Urinary bladder (tissue), 4 donors: ENCODE results near the gene BNC2. TPM values are rescaled to one million over a fixed set of nuclear protein-coding genes. Genes with fewer than 3 reads are reported as not detected.

ENCODE experiments used
- DNase-seq: peaks from one replicate; pipeline ENCODE4 v3.0.0-alpha.2; 2015; ENCODE audit errors: extremely low spot score
- H3K27ac ChIP-seq: one replicate; pipeline ENCODE4 v1.5.1; 2013; ENCODE audit warnings: low read depth, mild to moderate bottlenecking, moderate library complexity
- H3K36me3 ChIP-seq: one replicate; pipeline ENCODE4 v1.6.1; 2013; ENCODE audit warnings: mild to moderate bottlenecking, moderate library complexity; ENCODE audit not compliant: insufficient read depth
- H3K4me1 ChIP-seq: one replicate; pipeline ENCODE4 v1.6.1; 2013; ENCODE audit warnings: mild to moderate bottlenecking, moderate library complexity; ENCODE audit not compliant: insufficient read depth
- H3K4me3 ChIP-seq: one replicate; pipeline ENCODE4 v1.5.1; 2013; ENCODE audit warnings: low read depth, low read length
- WGBS: extraction: QIAGEN DNeasy Blood & Tissue Kit; methylation state at CpG from one replicate; pipeline ENCODE4 v1.1.7; 2013; 5-methylcytosine and 5-hydroxymethylcytosine counted together
- polyA plus RNA-seq: library from polyadenylated mRNA; stranded (reverse); fragments of 200-250 nt; gene quantifications from one replicate; pipeline ENCODE4 v1.2.3, GENCODE V29; 2013
- total RNA-seq: library from RNA; depleted of rRNA; stranded (reverse); fragments of >200 nt; gene quantifications from one replicate; pipeline ENCODE4 v1.2.3, GENCODE V29; 2014
- donor health status: healthy with polysubstance abuse.
- donor health status: healthy.

BNC2 gene
- total and polyA plus RNA-seq, 2 donors, result 10.7 to 69.5 TPM

DNA sequence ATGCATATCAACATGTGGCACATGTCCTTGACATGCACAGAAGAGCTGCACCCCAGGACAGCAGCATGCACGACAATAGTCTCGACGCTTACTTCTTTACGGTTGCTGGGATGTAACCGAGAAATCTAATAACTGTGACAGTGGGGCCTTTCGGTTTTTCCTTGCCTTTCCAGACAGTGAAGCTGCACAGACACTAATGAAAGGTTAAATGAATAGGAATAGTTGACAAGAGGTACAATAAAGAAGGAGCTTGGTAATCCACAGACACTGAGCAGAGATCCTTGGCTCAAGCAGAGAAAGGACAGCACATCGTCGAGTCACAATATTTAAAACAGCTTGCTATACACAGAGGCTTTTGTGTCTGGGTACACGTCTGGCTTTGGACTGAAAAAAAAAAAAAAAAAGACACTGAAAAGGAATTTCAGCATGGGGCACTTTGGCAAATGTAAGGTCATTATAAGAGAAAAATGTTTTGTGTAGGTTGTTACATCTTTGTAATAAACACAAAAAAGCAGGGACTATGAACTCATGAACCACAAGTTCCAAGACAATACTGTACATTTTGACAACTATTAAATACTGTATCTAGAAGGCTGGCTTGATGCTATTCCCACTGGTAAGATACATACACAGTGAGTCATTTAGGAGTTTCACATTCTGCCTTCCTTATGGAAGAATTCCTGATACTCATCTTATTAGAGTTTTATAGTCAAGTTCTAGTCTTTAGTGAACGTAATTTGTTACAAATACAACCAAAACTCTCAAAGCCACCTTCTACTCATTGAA, 5.6 kb downstream of the BNC2 start:
- WGBS, result 45% methylated on average over 10 of the region's 10 CpGs

DNA sequence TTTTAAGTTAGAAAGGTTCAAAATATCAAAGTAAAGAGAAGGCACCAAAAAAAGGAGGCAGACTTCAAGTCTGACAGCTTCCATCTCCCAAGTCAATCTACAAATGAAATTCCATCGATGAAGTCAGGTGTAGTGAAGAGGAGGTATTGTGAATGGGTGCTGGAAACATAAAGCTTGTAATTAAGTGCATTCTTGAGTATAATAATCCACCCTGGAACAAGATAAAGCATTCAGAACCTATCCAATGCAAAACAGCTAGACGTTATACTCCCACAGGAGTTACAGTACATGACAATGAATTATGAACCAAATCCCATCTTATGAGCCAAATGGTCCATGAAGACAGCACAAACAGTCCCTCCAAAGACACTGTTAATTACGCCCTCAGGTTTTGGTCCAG, 22.3 kb downstream of the BNC2 start:
- WGBS, result 83% methylated on average over 3 of the region's 3 CpGs
- H3K4me3 ChIP-seq, result no peak overlapping the region
- no peak for DNase-seq

More for the DNA sequence above, 5.6 kb downstream of the BNC2 start:
- H3K4me3 ChIP-seq, result no peak overlapping the region
- DNase-seq, result no peak
- H3K4me1 ChIP-seq, result no peaks in the 10 kb centered on the region
- no peak overlapping the region for H3K27ac ChIP-seq
- no peaks in the 10 kb centered on the region for H3K36me3 ChIP-seq

GRCh38 chr9:16846986-16847385, 23.5 kb downstream of the BNC2 start:
- DNase-seq, result no peak
- no peak overlapping the region for H3K4me3 ChIP-seq
- H3K4me1 ChIP-seq, result no peaks in the 10 kb centered on the region
- no peaks in the 10 kb centered on the region for H3K36me3 ChIP-seq
- H3K27ac ChIP-seq, result no peak overlapping the region
- 57% methylated on average over 3 of the region's 3 CpGs for WGBS

More for the DNA sequence above, 22.3 kb downstream of the BNC2 start:
- H3K36me3 ChIP-seq, result no peaks in the 10 kb centered on the region
- no peaks in the 10 kb centered on the region for H3K4me1 ChIP-seq
- no peak overlapping the region for H3K27ac ChIP-seq

DNA sequence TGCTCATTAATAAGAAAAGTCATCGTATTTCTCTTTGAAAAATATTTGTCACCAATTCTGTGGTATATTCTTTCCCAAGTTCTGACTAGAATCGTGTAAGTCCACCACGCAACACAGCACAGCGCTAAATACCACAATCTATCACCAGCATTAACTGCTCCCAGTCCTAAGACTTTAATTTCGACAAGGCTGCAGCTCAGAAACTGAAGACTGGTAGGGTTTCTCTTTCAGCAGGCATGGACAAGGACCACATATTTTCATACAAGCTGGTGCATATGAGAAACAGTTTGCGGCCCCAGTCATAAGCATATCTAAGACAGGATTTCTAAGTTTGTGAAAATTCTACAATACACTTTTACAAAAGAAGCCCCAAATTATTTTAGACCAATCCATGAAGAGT, 24.1 kb downstream of the BNC2 start:
- Histone ChIP-seq H3K4me1 (no peaks in the 10 kb centered on the region), H3K36me3 (no peaks in the 10 kb centered on the region), H3K4me3 (no peak overlapping the region), H3K27ac (no peak overlapping the region)
- DNase-seq, result no peak
- 85% methylated on average over 6 of the region's 6 CpGs for WGBS

GRCh38 chr9:16834817-16835216, 35.7 kb downstream of the BNC2 start:
- Histone ChIP-seq H3K4me1 (no peaks in the 10 kb centered on the region), H3K36me3 (no peaks in the 10 kb centered on the region), H3K27ac (no peak overlapping the region), H3K4me3 (no peak overlapping the region)
- DNase-seq, result no peak
- WGBS, result 82% methylated on average over 5 of the region's 5 CpGs

- Histone ChIP-seq H3K4me1 (no peaks in the 10 kb centered on the region), H3K36me3 (no peaks in the 10 kb centered on the region), H3K4me3 (no peak overlapping the region), H3K27ac (no peak overlapping the region)
- no peak for DNase-seq
- WGBS, result 73% methylated on average over 3 of the region's 3 CpGs
Measured at GRCh38 chr9:16833296-16833835, 37.1 kb downstream of the BNC2 start.

DNA sequence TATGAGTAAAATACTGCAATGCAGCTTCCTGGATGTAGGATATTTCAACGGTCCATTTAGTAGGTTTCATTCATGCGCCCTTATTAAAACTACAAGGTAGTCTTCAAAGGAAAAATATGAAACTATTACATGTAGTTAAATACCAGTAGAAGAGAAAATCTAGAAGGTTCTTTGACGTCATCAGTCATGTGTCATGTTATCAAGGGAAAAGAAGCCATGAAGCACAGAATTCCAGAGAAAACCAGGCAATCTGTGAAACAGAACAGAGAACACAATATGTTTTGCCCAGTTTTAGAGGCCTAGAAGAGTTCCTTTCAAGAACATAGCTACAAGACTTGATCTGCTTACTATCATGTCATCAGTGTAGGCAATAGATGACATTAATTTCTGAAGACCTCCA, 38.4 kb downstream of the BNC2 start:
- Histone ChIP-seq H3K36me3 (no peaks in the 10 kb centered on the region), H3K4me3 (no peak overlapping the region), H3K4me1 (no peaks in the 10 kb centered on the region), H3K27ac (no peak overlapping the region)
- 92% methylated on average over 3 of the region's 3 CpGs for WGBS
- no peak for DNase-seq

DNA sequence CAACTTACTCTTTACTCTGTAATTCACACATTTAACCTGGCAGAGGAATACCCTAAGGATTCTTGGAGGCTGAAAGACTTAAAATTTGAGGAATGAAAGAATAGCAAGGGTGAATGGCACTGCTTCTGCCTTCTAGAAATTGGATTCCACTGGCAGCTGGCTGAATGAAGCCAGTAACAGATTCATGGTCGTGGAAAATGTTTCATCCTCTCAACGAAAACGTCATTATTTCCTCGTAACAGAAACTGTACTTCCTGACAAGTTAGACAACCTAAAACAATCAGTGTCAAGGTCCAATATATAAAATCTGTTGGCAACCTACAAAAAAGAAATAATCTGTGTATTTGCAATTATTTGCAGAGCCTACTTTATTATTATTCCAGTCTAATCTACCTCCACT, 39.7 kb downstream of the BNC2 start:
- Histone ChIP-seq H3K4me3 (no peak overlapping the region), H3K36me3 (no peaks in the 10 kb centered on the region), H3K4me1 (no peaks in the 10 kb centered on the region), H3K27ac (no peak overlapping the region)
- DNase-seq, result no peak
- WGBS, result 56% methylated on average over 4 of the region's 4 CpGs

GRCh38 chr9:16828340-16829281, 41.9 kb downstream of the BNC2 start:
- no peak overlapping the region for H3K27ac ChIP-seq
- H3K4me1 ChIP-seq, result no peaks in the 10 kb centered on the region
- 4% methylated on average over 30 of the region's 30 CpGs for WGBS
- DNase-seq, result peak; percentile 35
- H3K36me3 ChIP-seq, result no peaks in the 10 kb centered on the region
- peak overlapping the region; percentile 24 for H3K4me3 ChIP-seq

GRCh38 chr9:16825971-16826625, 44.4 kb downstream of the BNC2 start:
- no peak overlapping the region for H3K27ac ChIP-seq
- no peaks in the 10 kb centered on the region for H3K36me3 ChIP-seq
- no peaks in the 10 kb centered on the region for H3K4me1 ChIP-seq
- DNase-seq, result no peak
- WGBS, result 28% methylated on average over 5 of the region's 5 CpGs
- H3K4me3 ChIP-seq, result no peak overlapping the region

DNA sequence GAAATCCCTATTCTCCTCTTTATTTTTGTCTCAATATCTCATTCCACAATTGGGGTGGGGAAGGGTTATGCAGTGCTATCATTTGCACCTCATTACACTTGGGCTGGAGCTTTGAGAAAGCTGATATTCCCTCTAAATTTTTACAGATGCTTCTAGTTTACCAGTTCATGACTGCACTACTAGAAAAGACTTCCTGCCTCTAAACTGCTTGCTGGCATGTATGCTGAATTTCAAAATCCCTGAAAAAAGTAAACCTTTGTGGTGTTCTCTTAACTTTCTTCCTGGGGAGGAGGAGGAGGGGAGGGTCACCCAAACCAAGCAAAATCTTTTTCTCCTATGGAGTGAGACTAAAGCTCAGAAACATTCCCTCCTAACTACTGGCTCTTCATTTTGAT, 45.1 kb downstream of the BNC2 start:
- Histone ChIP-seq H3K4me1 (no peaks in the 10 kb centered on the region), H3K27ac (no peak overlapping the region), H3K36me3 (no peaks in the 10 kb centered on the region), H3K4me3 (no peak overlapping the region)
- no peak for DNase-seq

- peak; percentile 68 for DNase-seq
Measured at GRCh38 chr9:16824545-16825330, 45.7 kb downstream of the BNC2 start.

GRCh38 chr9:16823906-16824305, 46.6 kb downstream of the BNC2 start:
- no peak overlapping the region for H3K27ac ChIP-seq
- H3K36me3 ChIP-seq, result no peaks in the 10 kb centered on the region
- no peaks in the 10 kb centered on the region for H3K4me1 ChIP-seq
- no peak overlapping the region for H3K4me3 ChIP-seq
- DNase-seq, result no peak
- 82% methylated on average over 2 of the region's 2 CpGs for WGBS

More at GRCh38 chr9:16824545-16825330, 45.7 kb downstream of the BNC2 start:
- no peaks in the 10 kb centered on the region for H3K4me1 ChIP-seq
- no peak overlapping the region for H3K27ac ChIP-seq
- no peak overlapping the region for H3K4me3 ChIP-seq
- H3K36me3 ChIP-seq, result no peaks in the 10 kb centered on the region
- whole genome bisulfite sequencing, result 23% methylated on average over 8 of the region's 8 CpGs
